ENCODE results near the gene GAS2L1.

The GAS2L1 gene

GRCh38 chr22:29306175-29306834 lies at the start of gene GAS2L1:
Gene GAS2L1 (plus strand): TSS chr22:29306650. CDS start chr22:29308106, 1,456 bp downstream.
- DNase-seq: peak; percentile 40

GRCh38 chr22:29257751-29258181 lies 48.7 kb upstream of the GAS2L1 start:
- DNase-seq: no peak

- DNase-seq: no peak
Measured at GRCh38 chr22:29258407-29259252, 47.8 kb upstream of the GAS2L1 start.

- DNase-seq: no peak
Measured at GRCh38 chr22:29259253-29259899, 47.1 kb upstream of the GAS2L1 start.

GRCh38 chr22:29260031-29260560 lies 46.4 kb upstream of the GAS2L1 start:
- DNase-seq: no peak

- no peak for DNase-seq
Measured at GRCh38 chr22:29260601-29261315, 45.7 kb upstream of the GAS2L1 start.

- no peak for DNase-seq
Measured at GRCh38 chr22:29263791-29264276, 42.6 kb upstream of the GAS2L1 start.

GRCh38 chr22:29265305-29265704 lies 41.1 kb upstream of the GAS2L1 start:
- no peak for DNase-seq

- no peak for DNase-seq
Measured at GRCh38 chr22:29265929-29266328, 40.5 kb upstream of the GAS2L1 start.

GRCh38 chr22:29266564-29267461 lies 39.6 kb upstream of the GAS2L1 start:
- DNase-seq: no peak

GRCh38 chr22:29267462-29267857 lies 39.0 kb upstream of the GAS2L1 start:
- no peak for DNase-seq

GRCh38 chr22:29267858-29268510 lies 38.5 kb upstream of the GAS2L1 start, which contains the start of the genes EWSR1 and RHBDD3:
Gene EWSR1 (plus strand): TSS chr22:29268268. CDS start chr22:29268337, 69 bp downstream.
Gene RHBDD3 (minus strand): TSS chr22:29267981. CDS start chr22:29265626, 2,355 bp downstream.
- DNase-seq: peak; percentile 90

GRCh38 chr22:29268511-29269229 lies 37.8 kb upstream of the GAS2L1 start:
- DNase-seq: no peak

GRCh38 chr22:29269230-29269604 lies 37.2 kb upstream of the GAS2L1 start:
- no peak for DNase-seq

GRCh38 chr22:29269731-29270474 lies 36.5 kb upstream of the GAS2L1 start:
- no peak for DNase-seq

GRCh38 chr22:29270475-29271271 lies 35.8 kb upstream of the GAS2L1 start:
- DNase-seq: no peak

GRCh38 chr22:29272624-29273023 lies 33.8 kb upstream of the GAS2L1 start:
- no peak for DNase-seq

GRCh38 chr22:29275167-29275566 lies 31.3 kb upstream of the GAS2L1 start:
- no peak for DNase-seq
